Trophoblast cell (in vitro differentiated cells and primary cell): ENCODE results near the gene ECT2L.
"Not testable (repeated sequence)": the region's sequence is repeated elsewhere in the genome, so short reads cannot be mapped to it uniquely, and the experiment has no call there.

Source experiments
- DNase-seq, 2 donors: peaks; one replicate each; pipeline ENCODE4 v3.0.0-alpha.2; 2016
- H2AFZ ChIP-seq: 2 replicates; pipeline ENCODE4 v1.6.1; 2013; ENCODE audit warnings: low read length, moderate library complexity, mild to moderate bottlenecking; ENCODE audit not compliant: insufficient read depth, poor library complexity
- H2AK5ac ChIP-seq: 2 replicates; pipeline ENCODE4 v1.6.1; 2013; ENCODE audit warnings: mild to moderate bottlenecking, low read length
- H2BK120ac ChIP-seq: 2 replicates; pipeline ENCODE4 v1.6.1; 2013; ENCODE audit warnings: low read length, mild to moderate bottlenecking, moderate library complexity; ENCODE audit not compliant: insufficient read depth, poor library complexity
- H2BK12ac ChIP-seq: 2 replicates; pipeline ENCODE4 v1.6.1; 2013; ENCODE audit warnings: mild to moderate bottlenecking, low read length, moderate library complexity
- H2BK5ac ChIP-seq: 2 replicates; pipeline ENCODE4 v1.6.1; 2013; ENCODE audit warnings: low read length, low read depth, moderate library complexity, mild to moderate bottlenecking; ENCODE audit not compliant: poor library complexity
- H3K14ac ChIP-seq: 2 replicates; pipeline ENCODE4 v1.6.1; 2013; ENCODE audit warnings: mild to moderate bottlenecking, low read length
- H3K18ac ChIP-seq: 2 replicates; pipeline ENCODE4 v1.6.1; 2013; ENCODE audit warnings: mild to moderate bottlenecking, low read length
- H3K23ac ChIP-seq: 2 replicates; pipeline ENCODE4 v1.6.1; 2013; ENCODE audit warnings: low read length
- H3K27ac ChIP-seq: 2 replicates; pipeline ENCODE4 v1.5.1; 2013; ENCODE audit warnings: low read depth, mild to moderate bottlenecking, inconsistent platforms, low read length, moderate library complexity
- H3K27me3 ChIP-seq: 2 replicates; pipeline ENCODE4 v1.6.1; 2013; ENCODE audit warnings: inconsistent platforms, mild to moderate bottlenecking, low read length, moderate library complexity; ENCODE audit not compliant: insufficient read depth
- H3K36me3 ChIP-seq, 2 experiments: 1 replicate in 1 of 2; 2 replicates in 1 of 2; pipeline ENCODE4 v1.6.1; 2013; ENCODE audit warnings: low read length in 2 of 2, mild to moderate bottlenecking in 2 of 2, moderate library complexity in 1 of 2; ENCODE audit not compliant: insufficient read depth in 2 of 2, control insufficient read depth in 1 of 2
- H3K4ac ChIP-seq: 2 replicates; pipeline ENCODE4 v1.6.1; 2013; ENCODE audit warnings: low read depth, mild to moderate bottlenecking, low read length, moderate library complexity
- H3K4me1 ChIP-seq, 2 experiments: 1 replicate in 1 of 2; 2 replicates in 1 of 2; pipeline ENCODE4 v1.6.1; 2013; ENCODE audit warnings: low read length in 2 of 2, mild to moderate bottlenecking in 2 of 2, moderate library complexity in 1 of 2; ENCODE audit not compliant: insufficient read depth in 2 of 2, control insufficient read depth in 1 of 2
- H3K4me2 ChIP-seq: 2 replicates; pipeline ENCODE4 v1.6.1; 2013; ENCODE audit warnings: inconsistent platforms, mild to moderate bottlenecking, low read length, moderate library complexity
- H3K4me3 ChIP-seq: 2 replicates; pipeline ENCODE4 v1.5.1; 2013; ENCODE audit warnings: mild to moderate bottlenecking, low read depth, low read length, inconsistent platforms
- H3K79me1 ChIP-seq: one replicate; pipeline ENCODE4 v1.6.1; 2013; ENCODE audit warnings: low read length
- H3K79me2 ChIP-seq: 2 replicates; pipeline ENCODE4 v1.6.1; 2013; ENCODE audit warnings: low read length, mild to moderate bottlenecking; ENCODE audit not compliant: control insufficient read depth, insufficient read depth, poor library complexity
- H3K9ac ChIP-seq: 2 replicates; pipeline ENCODE4 v1.6.1; 2013; ENCODE audit warnings: mild to moderate bottlenecking, low read length
- H3K9me3 ChIP-seq: 2 replicates; pipeline ENCODE4 v1.6.1; 2013; ENCODE audit warnings: low read depth, mild to moderate bottlenecking, control low read depth, inconsistent platforms, low read length; ENCODE audit not compliant: insufficient read depth
- H4K12ac ChIP-seq: 2 replicates; pipeline ENCODE4 v1.6.1; 2013; ENCODE audit warnings: low read depth, mild to moderate bottlenecking, low read length, moderate library complexity
- H4K8ac ChIP-seq: 2 replicates; pipeline ENCODE4 v1.6.1; 2013; ENCODE audit warnings: low read depth, mild to moderate bottlenecking, low read length, moderate library complexity
- H4K91ac ChIP-seq: one replicate; pipeline ENCODE4 v1.6.1; 2013; ENCODE audit warnings: low read depth, mild to moderate bottlenecking, low read length, moderate library complexity
- WGBS: extraction: QIAGEN DNeasy Blood & Tissue Kit; methylation state at CpG from one replicate; pipeline ENCODE4 v1.1.7; 2013; ENCODE audit warnings: missing lambda C conversion rate; ENCODE audit not compliant: insufficient read length, insufficient coverage; ENCODE audit errors: extremely low coverage; 5-methylcytosine and 5-hydroxymethylcytosine counted together

The ECT2L gene

DNA sequence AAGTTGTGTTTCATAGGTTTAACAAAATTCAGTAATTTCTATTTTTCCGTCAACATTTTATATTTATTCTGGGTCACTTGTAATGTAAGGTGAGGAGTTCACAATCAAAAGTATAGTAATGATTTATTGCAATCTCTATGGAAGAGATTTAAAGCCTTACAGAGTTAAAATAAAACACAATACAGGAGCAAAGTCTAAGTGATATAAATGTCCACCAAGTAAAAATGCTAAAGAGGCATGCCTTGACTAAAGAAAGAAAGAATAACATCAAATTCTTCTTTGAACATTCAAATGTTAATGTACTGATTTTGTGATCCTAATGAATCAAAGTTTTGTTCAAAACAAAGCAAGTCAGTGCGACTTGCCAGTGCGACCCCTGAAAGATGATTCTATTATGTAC, 130.7 kb downstream of the ECT2L start:
- Histone ChIP-seq H4K12ac (no peak overlapping the region), H3K18ac (no peak overlapping the region), H3K79me2 (no peaks in the 10 kb centered on the region), H4K91ac (no peak overlapping the region), H2AK5ac (no peak overlapping the region), H3K36me3 (peaks cover 0 to 2% of the 10 kb centered on the region in 2 experiments), H3K9me3 (no peaks in the 10 kb centered on the region), H3K14ac (no peak overlapping the region), H2AFZ (no peak overlapping the region), H3K4me1 (no peaks in the 10 kb centered on the region), H3K27me3 (no peaks in the 10 kb centered on the region), H2BK120ac (no peak overlapping the region), H3K27ac (no peak overlapping the region), H3K23ac (no peak overlapping the region), H2BK12ac (no peak overlapping the region), H3K4ac (no peak overlapping the region), H3K9ac (no peak overlapping the region), H3K4me3 (no peak overlapping the region), H4K8ac (no peak overlapping the region), H3K4me2 (no peak overlapping the region), H2BK5ac (no peak overlapping the region), H3K79me1 (no peaks in the 10 kb centered on the region)
- no CpG with 5 or more reads among the region's 3 CpGs for WGBS
- no peak for DNase-seq

DNA sequence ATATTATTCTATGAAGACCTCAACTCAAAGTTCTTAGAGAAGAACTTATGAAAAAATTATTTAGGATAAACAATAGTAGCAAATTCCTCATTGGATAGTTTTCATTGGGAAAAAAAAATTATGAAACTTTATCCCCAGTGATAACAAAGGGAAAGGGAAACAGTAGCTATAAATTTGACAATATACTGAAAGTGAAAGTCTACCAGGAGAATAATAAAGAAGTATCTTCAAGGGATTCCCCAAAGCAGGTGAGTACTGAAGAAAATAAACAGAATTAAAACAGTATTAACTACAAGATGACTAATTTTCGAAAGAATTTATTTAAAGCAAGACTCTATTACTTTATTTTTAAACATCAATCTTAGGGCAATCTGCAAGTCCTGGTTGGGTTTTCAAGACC, 135.8 kb downstream of the ECT2L start:
- Histone ChIP-seq H4K8ac (no peak overlapping the region), H3K27me3 (no peaks in the 10 kb centered on the region)
- WGBS, result no CpG with 5 or more reads among the region's 1 CpG

GRCh38 chr6:138936873-138937272, 141.0 kb downstream of the ECT2L start:
- H2AK5ac ChIP-seq, DNase-seq, H2AFZ ChIP-seq, H3K9me3 ChIP-seq, H3K27ac ChIP-seq, H3K4ac ChIP-seq, H3K79me2 ChIP-seq, H3K23ac ChIP-seq, H4K91ac ChIP-seq, H3K27me3 ChIP-seq, H3K79me1 ChIP-seq, H2BK120ac ChIP-seq, H2BK5ac ChIP-seq, H3K4me1 ChIP-seq, H3K4me2 ChIP-seq, H3K4me3 ChIP-seq, H4K12ac ChIP-seq, H4K8ac ChIP-seq, H2BK12ac ChIP-seq, H3K9ac ChIP-seq, H3K14ac ChIP-seq, H3K18ac ChIP-seq, H3K36me3 ChIP-seq: not testable (repeated sequence)
- no CpG with 5 or more reads among the region's 1 CpG for WGBS

More for the DNA sequence above, 135.8 kb downstream of the ECT2L start:
- H3K4me2 ChIP-seq, result no peak overlapping the region
- H3K14ac ChIP-seq, result no peak overlapping the region
- H3K23ac ChIP-seq, result no peak overlapping the region
- H3K79me2 ChIP-seq, result no peaks in the 10 kb centered on the region
- H3K27ac ChIP-seq, result no peak overlapping the region
- no peak overlapping the region for H2AFZ ChIP-seq
- no peak for DNase-seq
- no peaks in the 10 kb centered on the region for H3K79me1 ChIP-seq
- peaks cover 0 to 4% of the 10 kb centered on the region in 2 experiments for H3K36me3 ChIP-seq
- no peak overlapping the region for H4K12ac ChIP-seq
- H2BK12ac ChIP-seq, result no peak overlapping the region
- H3K4me3 ChIP-seq, result no peak overlapping the region
- no peak overlapping the region for H4K91ac ChIP-seq
- no peak overlapping the region for H3K9ac ChIP-seq
- H2BK120ac ChIP-seq, result no peak overlapping the region
- no peak overlapping the region for H2AK5ac ChIP-seq
- no peaks in the 10 kb centered on the region for H3K9me3 ChIP-seq
- H3K18ac ChIP-seq, result no peak overlapping the region
- H2BK5ac ChIP-seq, result no peak overlapping the region
- H3K4ac ChIP-seq, result no peak overlapping the region
- peaks cover 0 to 2% of the 10 kb centered on the region in 2 experiments for H3K4me1 ChIP-seq

DNA sequence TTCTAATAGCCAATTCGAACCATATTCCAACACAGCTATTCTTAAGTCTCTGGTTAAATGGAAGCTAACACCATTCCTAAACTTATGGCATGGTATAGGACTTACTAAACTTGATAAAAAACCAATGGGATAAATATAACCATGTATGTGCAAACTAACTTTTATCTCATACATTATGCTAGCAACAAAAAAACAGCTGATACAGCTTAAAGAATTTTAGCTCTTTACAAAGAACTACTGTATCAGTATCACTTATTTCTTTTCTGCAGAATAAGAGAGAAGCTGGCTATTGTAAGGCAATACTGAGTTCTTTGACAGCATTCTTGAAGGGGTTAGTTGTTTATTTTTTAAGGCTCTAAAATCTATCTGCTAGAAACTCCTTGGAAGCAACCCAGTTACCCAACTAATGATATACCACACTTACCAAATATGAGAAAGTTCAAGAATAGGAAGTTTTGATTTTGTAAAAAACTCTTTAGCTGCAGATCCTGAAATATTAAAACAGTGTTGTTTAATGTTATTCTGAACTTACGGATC, 147.3 kb downstream of the ECT2L start:
- H3K4me2 ChIP-seq, result no peak overlapping the region
- no peak overlapping the region for H4K12ac ChIP-seq
- no peak overlapping the region for H2BK5ac ChIP-seq
- no CpG with 5 or more reads among the region's 2 CpGs for WGBS
- no peak overlapping the region for H2BK12ac ChIP-seq
- H3K18ac ChIP-seq, result no peak overlapping the region
- H3K79me1 ChIP-seq, result no peaks in the 10 kb centered on the region
- H3K27ac ChIP-seq, result no peak overlapping the region
- H3K4me1 ChIP-seq, result no peaks in the 10 kb centered on the region
- no peak overlapping the region for H3K4ac ChIP-seq
- peaks cover 5 to 11% of the 10 kb centered on the region in 2 experiments for H3K36me3 ChIP-seq
- H4K8ac ChIP-seq, result no peak overlapping the region
- H3K4me3 ChIP-seq, result no peak overlapping the region
- H4K91ac ChIP-seq, result no peak overlapping the region
- no peaks in the 10 kb centered on the region for H3K79me2 ChIP-seq
- H3K23ac ChIP-seq, result no peak overlapping the region
- H2BK120ac ChIP-seq, result no peak overlapping the region
- no peak for DNase-seq
- H2AFZ ChIP-seq, result no peak overlapping the region
- no peaks in the 10 kb centered on the region for H3K9me3 ChIP-seq
- H3K9ac ChIP-seq, result no peak overlapping the region
- no peak overlapping the region for H2AK5ac ChIP-seq
- no peaks in the 10 kb centered on the region for H3K27me3 ChIP-seq
- no peak overlapping the region for H3K14ac ChIP-seq
